ENCODE results near the gene SLC66A2.
"Not testable (repeated sequence)": the region's sequence is repeated elsewhere in the genome, so short reads cannot be mapped to it uniquely, and the experiment has no call there.

SLC66A2 gene

GRCh38 chr18:79869591-79870300, 81.7 kb downstream of the SLC66A2 start:
- no peak for DNase-seq (ENCODE audit: low read depth in 1 of 2, low spot score in 1 of 2)

GRCh38 chr18:79868811-79869541, 82.5 kb downstream of the SLC66A2 start:
- no peak for DNase-seq (ENCODE audit: low read depth in 1 of 2, low spot score in 1 of 2)

GRCh38 chr18:79868168-79868784, 83.2 kb downstream of the SLC66A2 start:
- DNase-seq (ENCODE audit: low read depth in 1 of 2, low spot score in 1 of 2): no peak

DNA sequence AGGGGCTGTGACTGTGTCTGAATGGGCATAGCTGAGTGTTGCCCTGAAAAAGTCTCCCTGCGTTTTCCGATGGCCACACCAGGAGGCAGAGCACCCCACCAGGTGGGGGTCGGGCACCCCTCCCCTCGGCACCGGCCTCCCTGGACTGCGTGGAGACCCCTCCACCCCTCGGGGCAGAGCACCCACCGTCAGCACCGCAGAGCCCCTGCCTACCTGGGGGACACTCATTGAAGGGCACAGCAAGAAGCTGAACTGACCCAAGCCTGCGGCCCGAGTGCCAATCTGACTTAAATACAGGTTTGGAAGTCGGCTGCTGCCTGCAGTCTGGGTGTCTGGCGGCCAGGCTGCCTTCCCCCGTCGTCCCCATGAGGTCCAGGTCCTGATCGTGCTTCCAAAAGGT, 83.8 kb downstream of the SLC66A2 start:
- no peak for DNase-seq (ENCODE audit: low read depth in 1 of 2, low spot score in 1 of 2)

GRCh38 chr18:79866889-79867574, 84.4 kb downstream of the SLC66A2 start:
- no peak for DNase-seq (ENCODE audit: low read depth in 1 of 2, low spot score in 1 of 2)

- DNase-seq (ENCODE audit: low read depth in 1 of 2, low spot score in 1 of 2): not testable (repeated sequence)
Observed at GRCh38 chr18:79865951-79866350, 85.5 kb downstream of the SLC66A2 start.

DNA sequence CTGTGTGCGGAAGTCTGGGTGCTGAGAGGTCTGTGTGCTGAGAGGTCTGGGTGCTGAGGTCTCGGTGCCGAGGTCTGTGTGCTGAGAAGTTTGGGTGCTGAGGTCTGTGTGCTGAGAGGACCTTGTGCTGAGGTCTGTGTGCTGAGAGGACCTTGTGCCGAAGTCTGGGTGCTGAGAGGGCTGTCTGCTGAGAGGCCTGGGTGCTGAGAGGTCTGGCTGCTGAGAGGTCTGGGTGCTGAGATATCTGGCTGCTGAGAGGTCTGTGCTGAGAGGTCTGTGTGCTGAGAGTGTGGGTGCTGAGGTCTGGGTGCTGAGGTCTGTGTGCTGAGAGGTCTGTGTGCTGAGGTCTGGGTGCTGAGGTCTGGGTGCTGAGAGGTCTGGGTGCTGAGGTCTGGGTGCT, 86.5 kb downstream of the SLC66A2 start:
- not testable (repeated sequence) for DNase-seq (ENCODE audit: low read depth in 1 of 2, low spot score in 1 of 2)

- DNase-seq (ENCODE audit: low read depth in 1 of 2, low spot score in 1 of 2): no peak
Observed at GRCh38 chr18:79864006-79864725, 87.3 kb downstream of the SLC66A2 start.

DNA sequence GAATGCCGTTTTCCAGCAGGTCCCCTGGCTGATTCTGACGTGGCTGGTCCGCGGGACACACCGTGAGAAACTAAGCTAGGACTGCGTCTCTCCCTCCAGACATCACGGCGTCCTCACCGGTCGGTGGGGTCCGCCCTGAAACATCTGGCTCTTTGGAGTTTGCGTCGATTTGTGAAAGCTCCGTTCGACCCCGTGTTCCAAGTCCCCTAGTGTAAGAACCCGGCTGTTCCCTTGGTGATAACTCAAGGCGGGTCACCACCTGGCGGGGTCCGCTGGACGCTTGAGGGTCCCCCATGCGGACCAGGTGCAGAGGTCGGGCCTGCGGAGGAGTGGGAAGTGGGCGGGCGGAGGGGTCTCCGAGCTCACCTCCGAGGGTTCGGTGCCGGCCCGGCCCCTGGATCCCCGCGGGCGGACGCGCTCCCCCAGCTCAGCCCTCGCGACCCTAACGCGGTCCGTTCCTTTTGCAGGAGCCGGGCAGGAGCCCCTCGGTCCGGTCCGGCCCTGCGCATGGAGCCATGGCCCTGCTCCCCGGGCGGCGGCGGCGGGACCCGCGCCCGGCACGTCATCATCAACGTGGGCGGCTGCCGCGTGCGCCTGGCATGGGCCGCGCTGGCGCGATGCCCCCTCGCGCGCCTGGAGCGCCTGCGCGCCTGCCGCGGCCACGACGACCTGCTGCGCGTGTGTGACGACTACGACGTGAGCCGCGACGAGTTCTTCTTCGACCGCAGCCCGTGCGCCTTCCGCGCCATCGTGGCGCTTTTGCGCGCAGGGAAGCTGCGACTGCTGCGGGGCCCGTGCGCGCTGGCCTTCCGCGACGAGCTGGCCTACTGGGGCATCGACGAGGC, 88.1 kb downstream of the SLC66A2 start:
- no peak for DNase-seq (ENCODE audit: low read depth in 1 of 2, low spot score in 1 of 2)

- no peak for DNase-seq (ENCODE audit: low read depth in 1 of 2, low spot score in 1 of 2)
Observed at GRCh38 chr18:79862562-79862961, 88.9 kb downstream of the SLC66A2 start.

GRCh38 chr18:79861687-79862086, 89.8 kb downstream of the SLC66A2 start:
- no peak for DNase-seq (ENCODE audit: low read depth in 1 of 2, low spot score in 1 of 2)

GRCh38 chr18:79859314-79859713, 92.1 kb downstream of the SLC66A2 start:
- DNase-seq (ENCODE audit: low read depth in 1 of 2, low spot score in 1 of 2): no peak

DNA sequence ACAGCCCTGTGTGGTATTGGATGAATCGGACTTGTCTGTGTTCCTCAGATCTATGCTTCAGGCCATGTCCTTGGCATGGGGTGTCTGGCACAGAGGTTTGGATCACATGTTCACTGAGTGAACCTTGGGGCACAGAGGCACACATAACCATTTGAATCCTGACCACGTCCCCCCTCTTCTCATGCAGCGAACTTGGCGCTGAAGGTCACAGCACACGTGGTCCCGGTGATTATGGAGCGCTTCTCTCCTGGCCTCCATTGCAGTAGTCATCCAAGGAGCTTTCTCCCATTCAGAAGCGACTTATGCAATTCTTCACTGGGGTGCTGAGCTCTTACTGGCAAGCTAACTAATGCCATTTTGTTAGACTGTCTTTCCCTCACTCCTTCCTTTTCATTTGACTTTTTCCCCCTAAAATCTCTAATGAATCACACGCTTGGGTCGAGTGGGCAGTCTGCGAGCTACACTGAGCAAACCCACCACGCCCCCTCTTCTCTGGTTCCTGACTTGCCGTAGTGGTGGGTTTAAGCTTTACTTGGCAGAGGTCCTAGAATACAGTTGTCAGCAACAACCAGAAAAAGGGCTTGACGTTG, 94.3 kb downstream of the SLC66A2 start:
- no peak for DNase-seq (ENCODE audit: low read depth in 1 of 2, low spot score in 1 of 2)

- DNase-seq (ENCODE audit: low read depth in 1 of 2, low spot score in 1 of 2): no peak
Observed at GRCh38 chr18:79856119-79857007, 95.1 kb downstream of the SLC66A2 start.

DNA sequence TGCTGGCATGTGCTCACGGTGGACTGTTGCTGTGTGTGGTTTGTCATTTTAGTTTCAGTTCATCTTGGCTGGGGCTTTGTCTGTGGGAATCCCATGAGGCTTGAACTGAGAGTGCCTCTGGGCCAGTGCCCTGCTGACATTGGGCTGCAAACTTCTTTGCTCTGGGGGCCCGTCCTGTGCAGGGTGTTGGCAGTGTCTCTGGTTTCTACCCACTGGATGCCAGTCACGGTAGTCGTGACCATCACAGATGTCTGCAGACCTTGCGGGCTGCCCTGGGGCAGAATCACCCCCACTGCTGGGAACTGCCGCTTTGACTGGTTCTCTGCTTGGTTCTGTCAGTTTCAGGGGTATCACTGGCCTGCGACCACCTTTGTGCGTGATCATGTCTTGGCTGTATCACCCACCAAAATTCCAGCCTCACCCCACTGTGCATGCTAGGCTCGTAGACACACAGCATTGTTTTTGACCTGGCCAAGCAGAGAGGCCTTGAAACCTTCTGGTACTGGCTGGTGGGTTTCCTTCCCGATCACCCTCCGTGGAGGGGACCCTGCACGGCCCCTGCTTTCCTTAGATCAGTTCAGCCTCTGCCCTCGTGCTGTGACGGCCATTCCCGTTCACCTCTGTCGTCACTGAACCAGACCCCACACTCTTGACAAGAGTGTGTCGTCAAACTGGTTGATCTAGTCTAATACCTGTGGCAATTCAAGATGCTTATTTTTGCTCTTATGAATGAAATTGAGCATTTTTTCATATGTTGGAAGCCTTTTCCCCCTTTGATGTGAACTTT, 96.1 kb downstream of the SLC66A2 start:
- DNase-seq (ENCODE audit: low read depth in 1 of 2, low spot score in 1 of 2): no peak

GRCh38 chr18:79853993-79854364, 97.5 kb downstream of the SLC66A2 start:
- DNase-seq (ENCODE audit: low read depth in 1 of 2, low spot score in 1 of 2): no peak

GRCh38 chr18:79853303-79853992, 98.0 kb downstream of the SLC66A2 start:
- no peak for DNase-seq (ENCODE audit: low read depth in 1 of 2, low spot score in 1 of 2)

Measured in stimulated activated CD4-positive, alpha-beta T cell treated with anti-CD3 and anti-CD28 coated beads, Interleukin-15, amount 100 ng/mL, for 1 hour (primary cell).